Right lobe of liver (tissue), 6 donors: ENCODE data around the gene HTR3A. TPM values are rescaled to one million over a fixed set of nuclear protein-coding genes. Genes with fewer than 3 reads are reported as not detected.

Experiments
- ATAC-seq, 4 donors: fragments of 200-7000 bp; cut with Tn5 transposase; one replicate each; pipeline ENCODE4 v1.9.1; 2020; ENCODE audit warnings: mild to moderate bottlenecking in 4 of 4, moderate library complexity in 4 of 4
- DNase-seq, 3 donors: peaks; one replicate each; pipeline ENCODE4 v3.0.0-alpha.2; 2020
- H3K27ac ChIP-seq, 3 donors: fragments of 200-600 bp; one replicate each; pipeline ENCODE4 v1.8.0; 2022
- H3K27me3 ChIP-seq, 2 donors: fragments of 200-600 bp; one replicate each; pipeline ENCODE4 v1.8.0; 2022
- H3K36me3 ChIP-seq, 4 donors: fragments of 200-600 bp; sonication (generic) in 1 of 4; one replicate each; pipeline versions ENCODE4 v1.5.1 to v1.8.0; 2017 to 2022; ENCODE audit warnings: control low read depth in 1 of 4
- H3K4me1 ChIP-seq, 4 donors: fragments of 200-600 bp; sonication (generic) in 1 of 4; one replicate each; pipeline versions ENCODE4 v1.5.1 to v1.8.0; 2017 to 2022; ENCODE audit warnings: control low read depth in 1 of 4
- H3K4me3 ChIP-seq, 3 donors: fragments of 200-600 bp; one replicate each; pipeline ENCODE4 v1.8.0; 2022
- H3K9me3 ChIP-seq, 4 donors: fragments of 200-600 bp; sonication (generic) in 1 of 4; one replicate each; pipeline versions ENCODE4 v1.5.1 to v1.8.0; 2017 to 2022; ENCODE audit warnings: control low read depth in 1 of 4
- POLR2A ChIP-seq: fragments of 450-650 bp; IDR thresholded peaks from one replicate; pipeline ENCODE4 v1.6.1; 2017; ENCODE audit warnings: antibody characterized with exemption, mild to moderate bottlenecking
- WGBS: methylation state at CpG from one replicate; pipeline ENCODE4 v1.1.6; 2018; ENCODE audit warnings: low coverage, low lambda C conversion rate; ENCODE audit not compliant: insufficient coverage; ENCODE audit errors: missing lambda C conversion rate; 5-methylcytosine and 5-hydroxymethylcytosine counted together
- intact Hi-C, 2 donors: fragments of 100-400 bp; cut with DNase I; formaldehyde crosslinking; loops; one replicate each; pipeline versions ENCODE4 v1.11.2 to v1.14.1; 2022
- total RNA-seq, 6 experiments: library from RNA; depleted of rRNA in 2 of 6; stranded (reverse); fragments of >200 nt in 2 of 6; fragmentation: NEBNext Ultra II Directional in 3 of 6; extraction: Animal tissue kit (Norgen Biotek cat#: 25700) in 3 of 6; gene quantifications; one replicate each; pipeline versions ENCODE4 v1.1.0 to v1.2.4, GENCODE V29; 2016 to 2023
- TF ChIP-seq, protein P1 (sequence below), 4 donors: fragments of 200-600 bp in 3 of 4; fragments of 450-650 bp in 1 of 4; IDR thresholded peaks; one replicate each; pipeline versions ENCODE4 v1.5.1 to v1.8.0; 2016 to 2022; ENCODE audit warnings: antibody characterized with exemption in 4 of 4, mild to moderate bottlenecking in 2 of 4
- donor health status: DM: no; HTN: yes; CAD: no.
- donor health status: DM: no; HTN: no; CAD: no.
- donor health status: DM: no; HTN: no; CAD: no.
- donor health status: DM: no; HTN: yes; CAD: no.
- donor health status: DM: no; HTN: yes; CAD: no.

HTR3A gene
- total RNA-seq, 6 experiments from 2014 or later: 0.18 to 0.25 TPM; not detected in 4

DNA sequence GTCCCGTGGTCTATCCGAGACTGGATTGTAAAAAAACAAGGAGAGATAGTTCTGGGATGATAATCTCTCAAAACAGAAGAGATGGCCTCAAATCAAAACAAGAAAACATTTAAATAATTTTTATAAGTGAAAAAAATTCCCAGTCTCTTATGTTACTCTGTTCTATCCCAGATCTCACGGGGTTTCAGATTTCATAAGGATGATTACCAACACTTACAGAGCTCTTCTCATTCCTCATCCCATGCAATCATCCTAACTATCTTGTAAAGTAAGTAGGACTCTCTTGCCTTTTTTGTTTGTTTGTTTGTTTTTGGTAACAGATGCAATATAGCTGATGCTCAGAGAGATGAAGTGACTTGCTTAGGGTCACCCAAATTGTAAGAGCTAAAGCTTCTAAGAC lies 64.6 kb downstream of the HTR3A start:
- peaks cover 0 to 14% (median 2%) of the 10 kb centered on the region in 4 donors for H3K4me1 ChIP-seq
- H3K9me3 ChIP-seq: no peaks in the 10 kb centered on the region
- TF ChIP-seq POLR2A: no peak
- TF ChIP-seq, protein P1, sequence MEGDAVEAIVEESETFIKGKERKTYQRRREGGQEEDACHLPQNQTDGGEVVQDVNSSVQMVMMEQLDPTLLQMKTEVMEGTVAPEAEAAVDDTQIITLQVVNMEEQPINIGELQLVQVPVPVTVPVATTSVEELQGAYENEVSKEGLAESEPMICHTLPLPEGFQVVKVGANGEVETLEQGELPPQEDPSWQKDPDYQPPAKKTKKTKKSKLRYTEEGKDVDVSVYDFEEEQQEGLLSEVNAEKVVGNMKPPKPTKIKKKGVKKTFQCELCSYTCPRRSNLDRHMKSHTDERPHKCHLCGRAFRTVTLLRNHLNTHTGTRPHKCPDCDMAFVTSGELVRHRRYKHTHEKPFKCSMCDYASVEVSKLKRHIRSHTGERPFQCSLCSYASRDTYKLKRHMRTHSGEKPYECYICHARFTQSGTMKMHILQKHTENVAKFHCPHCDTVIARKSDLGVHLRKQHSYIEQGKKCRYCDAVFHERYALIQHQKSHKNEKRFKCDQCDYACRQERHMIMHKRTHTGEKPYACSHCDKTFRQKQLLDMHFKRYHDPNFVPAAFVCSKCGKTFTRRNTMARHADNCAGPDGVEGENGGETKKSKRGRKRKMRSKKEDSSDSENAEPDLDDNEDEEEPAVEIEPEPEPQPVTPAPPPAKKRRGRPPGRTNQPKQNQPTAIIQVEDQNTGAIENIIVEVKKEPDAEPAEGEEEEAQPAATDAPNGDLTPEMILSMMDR (IDR thresholded peaks at IDR 0.05): no peak
- no peak overlapping the region for H3K27ac ChIP-seq
- no peaks in the 10 kb centered on the region for H3K36me3 ChIP-seq
- ATAC-seq (no peak), DNase-seq (no peak)
- 93% methylated on average over 3 of the region's 3 CpGs for WGBS
- H3K27me3 ChIP-seq: no peaks in the 10 kb centered on the region
- intact Hi-C loops: loop anchor here in 1 of 2 donors (10.0 kb wide), 1 partner anchor 205 kb away; no protein-coding TSS in a partner anchor
- no peak overlapping the region for H3K4me3 ChIP-seq

Other genes with a start within 250 kb of the HTR3A start
- gene ZW10, start 201.4 kb upstream of the HTR3A start, total RNA-seq: 10 to 100 TPM in 1 of 6 experiments, 1 to 10 TPM in 5; 7.3 to 10.8 (median 8.5) TPM
- not detected for gene CLDN25, start 195.3 kb upstream of the HTR3A start, total RNA-seq
- gene USP28, start 99.5 kb upstream of the HTR3A start, total RNA-seq: 10 to 100 TPM; 12.1 to 15.3 (median 14.4) TPM
- not detected for gene HTR3B, start 70.3 kb upstream of the HTR3A start, total RNA-seq
- 100 to 1,000 TPM in 2 of 6 experiments, 10 to 100 TPM in 4; 13.1 to 205 (median 52.2) TPM for gene ZBTB16, start 84.6 kb downstream of the HTR3A start, total RNA-seq